Activated CD4-positive, alpha-beta T cell treated with anti-CD3 and anti-CD28 coated beads, Interleukin-2, amount 10 ng/mL, durations not matched to agents 24 days and 14 days (primary cell): ENCODE results near the gene MYH11. TPM values are rescaled to one million over a fixed set of nuclear protein-coding genes. Genes with fewer than 3 reads are reported as not detected.

Source experiments
- DNase-seq: peaks from one replicate; pipeline ENCODE4 v3.0.0; 2022
- H3K27ac Mint-ChIP-seq: one replicate; pipeline ENCODE4 v1.8.0; 2022; ENCODE audit warnings: mild to moderate bottlenecking, mixed read lengths
- H3K27me3 Mint-ChIP-seq: one replicate; pipeline ENCODE4 v1.8.0; 2022; ENCODE audit warnings: mixed read lengths
- H3K36me3 Mint-ChIP-seq: one replicate; pipeline ENCODE4 v1.8.0; 2022; ENCODE audit warnings: low read depth, mild to moderate bottlenecking, mixed read lengths
- H3K4me1 Mint-ChIP-seq: one replicate; pipeline ENCODE4 v1.8.0; 2021; ENCODE audit warnings: mixed read lengths
- H3K4me3 Mint-ChIP-seq: one replicate; pipeline ENCODE4 v1.8.0; 2022; ENCODE audit warnings: mild to moderate bottlenecking, moderate library complexity, mixed read lengths
- H3K9me3 Mint-ChIP-seq: one replicate; pipeline ENCODE4 v1.8.0; 2021; ENCODE audit warnings: mixed read lengths
- intact Hi-C: fragments of 100-400 bp; cut with micrococcal nuclease; formaldehyde crosslinking; loops from one replicate; pipeline ENCODE4 v1.15.1; 2023
- total RNA-seq: library from RNA; stranded (reverse); gene quantifications from 2 replicates; pipeline ENCODE4 v1.2.3, GENCODE V29; 2022

MYH11 gene
- total RNA-seq, 1 donor from 2014 or later = not detected

- no peak overlapping the region for H3K4me3 Mint-ChIP-seq
- no peak overlapping the region for H3K27ac Mint-ChIP-seq
- no peaks in the 10 kb centered on the region for H3K4me1 Mint-ChIP-seq
- intact Hi-C loops = no loop called here
- H3K9me3 Mint-ChIP-seq = no peaks in the 10 kb centered on the region
- DNase-seq = no peak
- peaks cover 40% of the 10 kb centered on the region for H3K36me3 Mint-ChIP-seq
- H3K27me3 Mint-ChIP-seq = no peaks in the 10 kb centered on the region
These were observed 131.1 kb downstream of the MYH11 start for GRCh38 chr16:15725641-15726240.

GRCh38 chr16:15723808-15724207 lies 133.0 kb downstream of the MYH11 start:
- Mint-ChIP-seq H3K27me3 (no peaks in the 10 kb centered on the region), H3K9me3 (no peaks in the 10 kb centered on the region), H3K36me3 (peaks cover 47% of the 10 kb centered on the region), H3K4me3 (no peak overlapping the region), H3K27ac (no peak overlapping the region), H3K4me1 (no peaks in the 10 kb centered on the region)
- intact Hi-C loops = no loop called here
- DNase-seq = no peak

- intact Hi-C loops = no loop called here
These were observed 135.8 kb downstream of the MYH11 start for GRCh38 chr16:15721018-15721417.

GRCh38 chr16:15716694-15717447 lies 140.0 kb downstream of the MYH11 start:
- Mint-ChIP-seq H3K36me3 (peaks cover 46% of the 10 kb centered on the region), H3K4me1 (peaks cover 2% of the 10 kb centered on the region), H3K27ac (no peak overlapping the region), H3K27me3 (no peaks in the 10 kb centered on the region), H3K4me3 (no peak overlapping the region), H3K9me3 (no peaks in the 10 kb centered on the region)
- intact Hi-C loops = no loop called here
- no peak for DNase-seq

More at GRCh38 chr16:15721018-15721417, 135.8 kb downstream of the MYH11 start:
- no peak overlapping the region for H3K27ac Mint-ChIP-seq
- no peaks in the 10 kb centered on the region for H3K4me1 Mint-ChIP-seq
- DNase-seq = no peak
- no peaks in the 10 kb centered on the region for H3K9me3 Mint-ChIP-seq
- no peaks in the 10 kb centered on the region for H3K27me3 Mint-ChIP-seq
- H3K36me3 Mint-ChIP-seq = peaks cover 50% of the 10 kb centered on the region
- no peak overlapping the region for H3K4me3 Mint-ChIP-seq

GRCh38 chr16:15715221-15715620 lies 141.6 kb downstream of the MYH11 start:
- peaks cover 2% of the 10 kb centered on the region for H3K4me1 Mint-ChIP-seq
- intact Hi-C loops = no loop called here
- H3K27ac Mint-ChIP-seq = no peak overlapping the region
- no peak for DNase-seq
- H3K4me3 Mint-ChIP-seq = no peak overlapping the region
- H3K36me3 Mint-ChIP-seq = peaks cover 37% of the 10 kb centered on the region
- no peaks in the 10 kb centered on the region for H3K9me3 Mint-ChIP-seq
- H3K27me3 Mint-ChIP-seq = no peaks in the 10 kb centered on the region

- H3K4me1 Mint-ChIP-seq = peaks cover 2% of the 10 kb centered on the region
- H3K27ac Mint-ChIP-seq = no peak overlapping the region
- H3K36me3 Mint-ChIP-seq = peaks cover 34% of the 10 kb centered on the region
These were observed 142.2 kb downstream of the MYH11 start for GRCh38 chr16:15714393-15715172.

GRCh38 chr16:15708997-15709396 lies 147.8 kb downstream of the MYH11 start:
- Mint-ChIP-seq H3K36me3 (peaks cover 32% of the 10 kb centered on the region), H3K4me3 (no peak overlapping the region), H3K4me1 (peaks cover 3% of the 10 kb centered on the region), H3K27ac (no peak overlapping the region), H3K27me3 (no peaks in the 10 kb centered on the region), H3K9me3 (no peaks in the 10 kb centered on the region)
- intact Hi-C loops = no loop called here
- DNase-seq = no peak

More at GRCh38 chr16:15714393-15715172, 142.2 kb downstream of the MYH11 start:
- Mint-ChIP-seq H3K4me3 (no peak overlapping the region), H3K27me3 (no peaks in the 10 kb centered on the region), H3K9me3 (no peaks in the 10 kb centered on the region)
- no peak for DNase-seq
- intact Hi-C loops = no loop called here

- H3K36me3 Mint-ChIP-seq = peaks cover 35% of the 10 kb centered on the region
- intact Hi-C loops = no loop called here
- no peaks in the 10 kb centered on the region for H3K27me3 Mint-ChIP-seq
- DNase-seq = no peak
- H3K4me1 Mint-ChIP-seq = peaks cover 7% of the 10 kb centered on the region
- no peak overlapping the region for H3K27ac Mint-ChIP-seq
- no peak overlapping the region for H3K4me3 Mint-ChIP-seq
- no peaks in the 10 kb centered on the region for H3K9me3 Mint-ChIP-seq
These were observed 148.7 kb downstream of the MYH11 start for GRCh38 chr16:15708096-15708495.

GRCh38 chr16:15707332-15707731 lies 149.5 kb downstream of the MYH11 start:
- no peaks in the 10 kb centered on the region for H3K9me3 Mint-ChIP-seq
- H3K27me3 Mint-ChIP-seq = no peaks in the 10 kb centered on the region
- H3K4me1 Mint-ChIP-seq = peaks cover 13% of the 10 kb centered on the region
- no peak overlapping the region for H3K4me3 Mint-ChIP-seq
- no peak for DNase-seq
- intact Hi-C loops = no loop called here
- no peak overlapping the region for H3K27ac Mint-ChIP-seq
- H3K36me3 Mint-ChIP-seq = peaks cover 35% of the 10 kb centered on the region

GRCh38 chr16:15705064-15705565 lies 151.7 kb downstream of the MYH11 start:
- no peak for DNase-seq
- intact Hi-C loops = no loop called here
- Mint-ChIP-seq H3K9me3 (no peaks in the 10 kb centered on the region), H3K4me3 (no peak overlapping the region), H3K36me3 (peaks cover 48% of the 10 kb centered on the region), H3K4me1 (peaks cover 13% of the 10 kb centered on the region), H3K27me3 (no peaks in the 10 kb centered on the region), H3K27ac (no peak overlapping the region)

GRCh38 chr16:15704545-15704987 lies 152.3 kb downstream of the MYH11 start:
- no peak overlapping the region for H3K4me3 Mint-ChIP-seq
- H3K36me3 Mint-ChIP-seq = peaks cover 53% of the 10 kb centered on the region
- no peaks in the 10 kb centered on the region for H3K27me3 Mint-ChIP-seq
- DNase-seq = peak; percentile 92
- peaks cover 13% of the 10 kb centered on the region for H3K4me1 Mint-ChIP-seq
- peak overlapping the region; percentile 49 for H3K27ac Mint-ChIP-seq
- H3K9me3 Mint-ChIP-seq = no peaks in the 10 kb centered on the region
- intact Hi-C loops = loop anchor here (1.0 to 5.0 kb wide), 3 partner anchors 52 to 277 kb away; partner anchors contain the start of gene NDE1

- DNase-seq = no peak
- H3K36me3 Mint-ChIP-seq = peaks cover 53% of the 10 kb centered on the region
- H3K4me3 Mint-ChIP-seq = no peak overlapping the region
- H3K9me3 Mint-ChIP-seq = no peaks in the 10 kb centered on the region
- peaks cover 13% of the 10 kb centered on the region for H3K4me1 Mint-ChIP-seq
- intact Hi-C loops = loop anchor here (5.0 kb wide), 2 partner anchors 51 to 66 kb away; partner anchors contain the start of gene NDE1
- H3K27me3 Mint-ChIP-seq = no peaks in the 10 kb centered on the region
- peak overlapping the region; percentile 46 for H3K27ac Mint-ChIP-seq
These were observed 153.6 kb downstream of the MYH11 start for GRCh38 chr16:15703029-15703736.
